CMK (cell line): ENCODE measurements around the gene PPP3R2.
"Not testable (repeated sequence)": the region's sequence is repeated elsewhere in the genome, so short reads cannot be mapped to it uniquely, and the experiment has no call there.

Source experiments
- DNase-seq: peaks from one replicate; pipeline ENCODE4 v3.0.0-alpha.2; 2010; ENCODE audit warnings: low read depth

The PPP3R2 gene, protein sequence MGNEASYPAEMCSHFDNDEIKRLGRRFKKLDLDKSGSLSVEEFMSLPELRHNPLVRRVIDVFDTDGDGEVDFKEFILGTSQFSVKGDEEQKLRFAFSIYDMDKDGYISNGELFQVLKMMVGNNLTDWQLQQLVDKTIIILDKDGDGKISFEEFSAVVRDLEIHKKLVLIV

DNA sequence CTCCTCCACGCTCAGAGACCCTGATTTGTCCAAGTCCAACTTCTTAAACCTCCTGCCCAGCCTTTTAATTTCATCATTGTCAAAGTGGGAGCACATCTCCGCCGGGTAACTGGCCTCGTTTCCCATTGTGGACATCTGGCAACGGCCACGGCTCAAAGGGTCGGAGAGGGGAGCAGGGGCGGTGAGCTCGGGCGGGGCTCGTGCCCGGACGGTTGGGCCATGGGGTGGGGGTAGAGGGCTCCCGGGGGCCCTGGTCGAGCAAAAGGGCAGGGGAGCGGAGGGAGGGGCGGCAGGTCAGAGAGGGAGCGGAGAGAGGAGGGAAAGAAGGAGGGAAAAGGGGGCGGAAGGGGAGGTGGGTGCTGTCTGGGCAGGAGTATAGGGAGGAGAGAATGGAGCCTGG is at the start of gene PPP3R2:
Gene PPP3R2, minus strand, starts transcription at position 174 of the 400 bp plus-strand sequence. Its CDS starts 48 bp downstream, at position 126.
- no peak for DNase-seq

DNA sequence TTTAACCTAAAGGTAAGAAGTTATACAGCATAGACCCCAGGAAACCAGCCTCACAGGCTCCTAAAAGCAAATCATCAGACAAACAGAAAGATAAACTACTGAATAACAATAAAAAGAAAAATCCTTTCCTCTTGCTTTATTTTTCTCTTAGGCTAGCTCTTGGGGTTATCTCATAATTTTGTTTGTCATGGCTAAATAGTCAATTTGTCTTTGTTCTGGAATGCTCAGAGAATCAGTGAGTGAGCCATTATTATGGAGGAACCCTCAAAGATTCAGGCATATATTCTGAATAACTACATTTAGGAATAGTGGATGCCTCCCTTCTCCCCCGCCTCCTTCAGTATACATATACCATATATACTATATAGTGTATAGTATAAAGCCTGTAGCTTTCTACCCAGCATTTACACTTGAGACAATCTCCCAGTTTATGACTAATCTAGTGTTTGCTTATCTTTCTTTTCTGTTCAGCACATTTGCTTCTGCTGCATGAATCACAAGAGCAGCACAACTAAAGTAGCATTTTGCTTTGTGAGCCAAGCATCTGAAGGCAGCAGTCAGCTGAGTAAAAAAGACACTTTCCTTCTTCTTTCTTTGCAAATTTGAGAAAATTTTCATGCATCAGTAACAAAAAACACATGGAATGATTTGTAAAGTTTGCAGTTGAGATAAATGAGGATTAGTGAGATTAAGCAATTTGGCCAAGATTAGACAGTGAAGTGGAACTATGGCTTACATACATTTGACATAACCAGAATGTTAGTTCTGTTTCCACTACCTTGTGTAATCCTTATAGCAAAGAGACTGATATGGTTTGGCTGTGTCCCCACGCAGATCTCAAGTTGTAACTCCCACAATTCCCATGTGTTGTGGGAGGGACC is 45.3 kb upstream of the PPP3R2 start:
- no peak for DNase-seq

DNA sequence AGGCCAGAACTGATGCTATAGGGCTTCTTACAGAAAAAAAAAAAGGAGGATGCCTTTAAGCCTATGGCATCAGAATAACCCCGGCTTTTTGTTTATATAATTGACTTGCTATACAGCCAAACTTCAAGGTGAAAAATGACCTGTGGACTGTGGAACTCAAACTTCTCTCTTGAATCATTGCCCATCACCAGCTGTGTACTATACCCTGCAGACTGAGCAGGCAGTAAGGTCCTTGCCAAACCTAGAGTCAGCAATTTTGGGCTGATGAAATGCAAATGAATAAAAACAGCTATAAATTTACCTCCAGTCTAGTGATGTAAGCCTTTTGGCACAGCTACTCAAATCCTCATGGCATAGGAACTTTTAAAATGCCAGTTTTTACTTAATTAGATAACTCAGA is 44.5 kb upstream of the PPP3R2 start:
- DNase-seq, result no peak

DNA sequence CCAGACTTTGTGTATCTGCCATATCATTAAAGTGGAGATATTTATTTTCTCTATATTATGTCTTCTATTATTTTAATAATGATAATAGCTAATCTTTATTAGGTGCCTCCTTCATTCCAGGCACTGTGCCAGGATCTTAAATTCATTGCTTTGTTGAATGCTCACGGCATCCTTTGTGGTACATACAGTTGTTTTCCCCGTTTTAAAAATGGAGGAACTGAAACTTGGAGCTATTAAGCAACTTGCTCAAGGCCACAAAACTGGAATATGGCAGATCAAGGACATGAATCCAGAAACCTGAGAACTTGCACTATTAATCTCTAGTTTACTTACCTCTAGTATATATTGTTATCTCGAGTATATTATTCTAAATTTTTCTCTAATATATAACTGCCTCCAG is 41.5 kb upstream of the PPP3R2 start:
- no peak for DNase-seq

DNA sequence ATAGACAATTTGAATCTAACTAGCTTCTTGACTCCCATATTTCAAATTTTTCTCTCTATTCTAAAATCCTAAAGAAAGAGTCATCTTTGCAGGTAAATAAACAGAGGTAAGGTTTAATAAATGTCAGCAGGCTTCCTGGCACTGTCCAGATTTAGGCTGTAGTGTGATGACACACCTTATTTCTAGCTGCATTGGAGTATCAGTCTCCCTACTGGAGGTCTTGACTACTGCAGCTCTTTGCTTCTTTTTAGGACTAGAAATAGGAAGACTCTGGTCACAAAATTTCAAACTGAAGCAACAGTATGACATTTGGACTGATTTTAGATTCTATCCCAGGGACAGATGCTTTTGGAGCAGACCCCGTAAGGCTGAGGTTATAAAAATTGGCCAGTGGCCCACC is 40.7 kb upstream of the PPP3R2 start:
- DNase-seq, result no peak

DNA sequence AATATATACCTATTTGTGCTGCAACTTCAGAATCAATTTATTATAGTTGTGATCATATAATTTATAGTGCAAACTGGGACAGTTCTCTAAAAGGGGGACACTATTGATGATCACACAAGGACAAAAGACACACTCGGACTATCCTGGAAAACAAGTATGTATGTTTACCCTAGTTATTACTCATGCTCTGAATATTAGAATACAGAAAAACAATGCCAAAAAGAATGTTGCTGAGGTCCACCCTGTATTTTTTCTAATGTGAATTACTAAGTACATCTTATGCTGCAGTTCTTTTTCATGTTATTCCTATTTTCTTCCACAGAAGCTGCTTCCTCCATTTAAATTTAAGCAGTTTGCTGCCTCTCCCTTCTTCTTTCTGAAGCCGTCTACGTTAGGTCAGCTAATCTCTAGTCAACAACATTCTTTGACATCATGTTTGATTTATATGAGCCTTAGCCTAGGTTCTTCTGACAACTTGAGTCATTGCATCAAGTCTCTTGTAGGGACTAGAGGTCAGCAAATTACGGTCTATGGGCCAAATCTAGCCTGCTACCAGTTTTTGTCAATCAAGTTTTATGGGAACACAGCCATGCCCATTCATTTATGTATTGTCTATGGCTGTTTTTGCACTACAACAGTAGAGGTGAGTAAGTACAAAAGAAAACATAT is 40.1 kb upstream of the PPP3R2 start:
- no peak for DNase-seq

DNA sequence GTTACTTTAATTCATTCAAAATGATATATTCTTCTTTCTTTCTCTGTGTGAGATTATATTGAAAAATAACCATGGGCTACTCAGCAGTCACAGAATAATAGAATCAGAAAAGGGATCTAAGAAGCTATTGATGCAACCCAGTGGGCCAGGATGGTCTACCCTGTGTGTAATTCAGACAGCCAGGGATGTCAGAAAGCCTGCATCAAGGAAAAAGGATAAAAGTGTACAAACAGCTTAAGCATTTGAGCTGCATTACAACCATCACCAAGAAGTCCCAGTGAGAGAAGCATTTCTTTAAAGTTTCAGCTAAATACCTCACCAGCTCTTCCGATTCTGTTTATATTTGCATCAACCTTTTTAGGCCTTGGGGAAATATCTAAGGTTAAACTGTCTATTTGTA is 37.8 kb upstream of the PPP3R2 start:
- DNase-seq, result no peak

DNA sequence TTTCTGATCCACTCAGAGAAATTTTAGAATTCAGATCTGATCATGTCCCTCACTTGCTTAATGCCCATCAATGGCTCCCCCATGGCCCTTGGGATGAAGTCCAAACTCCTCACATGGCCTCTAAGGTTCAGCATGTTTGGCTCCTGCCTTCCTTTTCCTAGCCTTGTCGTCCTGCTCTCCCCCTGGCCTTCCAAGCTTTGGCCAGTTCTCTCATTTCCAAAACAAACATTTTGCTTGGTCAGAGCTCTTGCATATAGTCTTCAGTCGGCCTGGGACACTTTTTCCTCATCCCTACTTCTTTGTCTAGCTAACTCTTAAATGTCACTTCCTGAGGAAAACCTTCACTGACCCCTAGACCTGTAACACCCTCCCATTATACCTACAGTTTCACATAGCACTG is 37.1 kb upstream of the PPP3R2 start:
- DNase-seq, result no peak

DNA sequence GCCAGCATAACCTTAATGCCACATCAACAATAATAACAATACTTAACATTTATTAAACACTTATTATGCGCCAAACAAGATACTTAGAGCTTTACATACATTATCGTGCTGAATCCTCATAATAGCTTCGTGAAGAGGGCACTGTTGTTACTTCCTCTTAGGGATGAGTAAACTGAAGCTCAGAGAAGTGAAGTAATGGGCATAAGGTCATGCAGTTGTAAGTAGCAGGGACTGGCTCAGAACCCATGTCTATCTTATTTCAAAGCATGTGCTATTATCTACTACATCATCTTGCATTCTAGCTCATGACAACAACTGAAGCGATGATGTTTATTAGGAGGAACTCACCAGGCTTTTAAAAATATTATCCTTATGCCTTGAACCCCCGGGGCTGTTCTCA is 34.9 kb upstream of the PPP3R2 start:
- no peak for DNase-seq

DNA sequence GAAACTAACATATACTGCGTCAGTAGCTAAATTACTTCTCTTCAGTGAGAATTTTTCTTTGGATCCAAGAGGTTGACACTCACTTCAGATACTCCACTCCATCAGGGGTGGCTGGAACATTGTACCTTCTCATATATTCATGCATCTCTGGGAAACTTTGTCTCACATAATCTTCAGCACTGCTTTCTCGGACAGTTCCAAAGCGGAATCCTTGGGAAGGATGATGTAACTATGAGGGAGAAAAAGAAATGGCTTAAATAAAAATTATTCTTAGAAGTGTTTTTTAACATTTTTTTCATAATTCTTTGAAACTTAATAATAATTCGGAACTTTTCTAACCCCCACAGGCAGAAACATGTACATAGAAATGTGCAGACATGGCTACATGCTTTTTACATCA is 33.4 kb upstream of the PPP3R2 start:
- no peak for DNase-seq

DNA sequence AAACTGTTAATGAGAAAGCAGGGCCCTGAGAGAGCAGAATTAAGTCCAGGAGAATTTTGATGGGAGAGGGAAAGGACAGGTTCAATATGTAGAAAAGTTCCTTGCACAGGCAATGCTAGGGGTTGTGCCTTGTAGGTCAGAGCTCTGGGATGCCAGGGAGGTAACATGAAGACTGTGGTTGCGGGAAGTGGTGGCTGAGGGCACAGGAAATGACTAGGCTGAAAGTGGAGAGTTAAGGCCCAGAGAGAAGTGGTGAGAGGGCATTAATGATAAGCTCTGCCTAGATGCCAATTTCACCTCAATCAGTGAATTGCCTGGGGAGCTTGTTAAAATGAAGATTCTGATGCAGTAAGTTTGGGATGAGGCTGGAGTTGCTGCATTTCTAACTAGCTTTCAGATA is 31.5 kb upstream of the PPP3R2 start:
- DNase-seq, result no peak

DNA sequence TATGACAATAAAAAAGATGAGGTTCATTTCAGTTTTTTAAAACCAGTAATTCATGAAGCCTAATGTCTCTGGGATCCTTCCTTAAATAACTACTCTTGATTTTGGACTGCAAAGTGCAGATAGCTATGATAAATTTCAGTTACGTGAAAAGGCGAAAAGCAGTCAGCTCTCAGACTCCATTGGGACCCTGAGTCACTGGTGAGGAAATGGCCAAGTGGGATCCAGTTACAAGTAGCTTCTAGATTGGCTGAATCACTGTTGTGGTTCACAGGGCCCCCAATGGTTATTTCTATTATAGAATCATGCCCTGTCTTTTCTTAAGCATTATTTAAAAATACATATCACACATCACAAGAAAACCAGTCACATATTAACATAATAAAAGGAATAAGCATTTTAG is 31.1 kb upstream of the PPP3R2 start:
- no peak for DNase-seq

DNA sequence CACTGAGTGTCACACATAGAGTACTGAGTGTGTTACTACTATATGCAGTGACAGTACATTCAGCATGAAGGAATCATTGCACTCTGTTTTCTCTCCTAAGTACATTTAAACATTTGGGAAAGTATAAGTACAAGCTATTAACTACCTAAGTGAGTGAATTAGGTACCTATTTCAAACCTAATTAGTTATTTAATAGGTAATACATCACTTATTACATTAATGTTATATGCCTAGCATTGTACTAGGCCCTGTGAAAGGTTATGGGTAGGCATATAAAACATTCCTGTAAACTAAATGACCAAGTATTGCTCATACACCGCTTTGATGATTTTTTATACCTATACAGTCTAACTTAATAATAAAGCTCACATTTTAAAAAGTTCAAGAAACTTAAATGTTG is 25.7 kb upstream of the PPP3R2 start:
- DNase-seq, result no peak

DNA sequence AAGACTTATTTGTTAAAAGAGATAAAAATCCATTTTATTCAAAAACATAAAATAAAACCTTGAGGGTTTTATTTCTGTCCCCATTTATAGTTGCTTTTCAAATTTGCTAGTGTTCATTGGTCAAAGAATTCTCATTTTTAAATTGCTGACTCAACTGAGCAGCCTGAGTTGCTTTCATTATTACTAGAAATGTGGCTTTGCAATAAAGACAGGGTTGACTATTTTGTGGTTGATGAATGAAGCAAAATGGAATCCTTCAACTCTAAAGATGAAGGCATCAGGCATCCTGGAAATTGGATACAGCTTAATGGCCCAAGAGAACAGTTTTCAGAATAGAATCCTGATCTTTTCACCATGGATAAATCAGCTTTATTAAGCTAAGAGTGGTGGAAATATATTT is 23.9 kb upstream of the PPP3R2 start:
- DNase-seq, result no peak

DNA sequence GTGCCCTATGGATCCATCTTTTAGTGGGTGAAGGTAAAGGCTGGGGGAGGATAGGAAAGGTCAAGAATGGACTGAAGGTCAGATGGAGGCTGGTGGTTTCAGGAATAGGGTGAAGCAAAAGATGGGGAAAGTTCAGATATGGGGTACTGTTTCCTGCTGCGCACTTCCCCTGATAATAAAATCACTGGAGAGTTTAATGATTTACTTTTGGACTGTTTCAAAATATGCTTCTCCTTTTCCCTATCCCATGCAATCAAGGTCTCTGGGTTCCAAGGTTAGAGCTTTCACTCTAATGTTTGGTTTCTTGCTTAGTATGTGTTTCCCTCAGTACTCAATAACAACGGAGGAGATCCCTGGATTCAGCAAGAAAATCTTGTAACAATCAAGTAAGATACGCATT is 10.8 kb upstream of the PPP3R2 start:
- DNase-seq, result no peak

DNA sequence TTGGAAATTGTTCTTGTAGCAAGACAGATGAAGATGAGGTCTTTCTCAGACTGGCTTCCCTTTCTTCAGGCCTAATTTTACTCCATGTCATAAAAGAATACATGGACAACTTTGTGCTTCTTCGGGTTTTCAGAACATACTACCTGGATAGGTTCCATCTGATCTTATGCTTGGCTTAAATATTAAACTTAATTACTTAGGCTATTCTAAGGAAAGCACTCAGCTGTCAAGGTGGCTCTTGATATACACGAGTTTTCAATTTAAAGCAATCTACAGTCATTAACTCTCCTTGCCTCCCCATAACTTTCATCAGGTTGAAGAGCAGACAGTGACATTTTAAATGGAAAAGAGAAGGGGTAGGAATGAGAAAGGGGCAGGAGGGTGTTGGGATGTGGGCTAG is 9.5 kb upstream of the PPP3R2 start:
- DNase-seq, result no peak

DNA sequence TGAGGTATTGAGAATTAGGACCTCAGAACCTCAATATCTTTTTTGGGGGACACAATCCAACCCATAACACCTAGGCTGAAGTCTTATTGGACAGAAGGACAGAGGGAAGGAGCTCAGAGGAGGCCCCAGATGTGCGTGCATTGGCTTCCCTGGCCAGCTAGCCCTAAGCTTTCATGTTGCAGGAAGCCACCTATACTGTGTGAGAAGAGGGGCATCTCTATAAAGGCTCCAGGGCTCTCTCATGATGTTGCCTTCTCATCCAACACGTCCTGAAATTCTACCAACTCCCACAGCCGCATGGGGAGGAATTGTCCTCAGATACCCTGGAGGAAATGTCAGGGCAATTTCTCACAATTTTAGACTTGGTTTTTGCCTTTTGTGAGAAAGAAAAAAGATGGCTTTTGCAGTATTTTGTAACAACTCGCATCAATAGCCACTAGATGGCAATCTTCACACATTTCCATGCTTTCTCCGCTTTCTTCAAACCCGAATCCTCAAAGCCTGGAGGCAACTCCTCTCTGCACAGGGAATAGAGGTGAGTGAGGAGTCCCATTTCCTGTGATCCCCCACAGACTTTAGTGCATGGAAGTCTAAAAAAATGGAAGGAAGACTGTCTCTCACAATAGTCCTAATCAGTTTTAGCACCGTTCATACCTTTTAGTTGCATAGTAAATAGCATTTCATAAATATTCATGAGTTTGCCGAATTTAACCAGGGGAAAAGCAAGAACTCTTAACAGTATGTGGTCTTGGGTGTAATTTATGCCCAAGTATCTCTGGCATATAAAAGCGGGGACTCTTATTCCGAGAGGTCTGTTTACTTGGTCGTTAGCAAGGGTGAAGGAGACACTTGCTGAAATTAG is 7.4 kb upstream of the PPP3R2 start:
- DNase-seq, result no peak

DNA sequence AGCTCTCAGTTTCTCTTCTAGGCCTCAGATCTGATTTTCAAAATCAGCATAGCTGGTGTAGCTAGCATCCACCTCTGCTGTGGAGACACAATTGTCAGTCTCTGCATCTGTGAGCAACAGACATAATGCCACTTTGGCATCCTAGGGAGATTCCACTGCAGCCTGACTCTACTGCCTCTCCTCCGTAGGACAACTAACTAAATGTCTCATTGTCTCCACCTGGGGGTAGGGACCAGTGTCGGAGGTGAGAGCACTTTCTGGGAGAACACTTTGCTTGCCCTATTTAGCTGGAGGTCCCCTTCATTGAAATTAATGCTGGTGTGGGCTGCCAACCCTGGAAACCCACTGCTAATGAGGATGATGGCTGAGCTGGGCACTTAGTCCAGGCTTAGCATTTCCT is 1.4 kb downstream of the PPP3R2 start:
- no peak for DNase-seq

DNA sequence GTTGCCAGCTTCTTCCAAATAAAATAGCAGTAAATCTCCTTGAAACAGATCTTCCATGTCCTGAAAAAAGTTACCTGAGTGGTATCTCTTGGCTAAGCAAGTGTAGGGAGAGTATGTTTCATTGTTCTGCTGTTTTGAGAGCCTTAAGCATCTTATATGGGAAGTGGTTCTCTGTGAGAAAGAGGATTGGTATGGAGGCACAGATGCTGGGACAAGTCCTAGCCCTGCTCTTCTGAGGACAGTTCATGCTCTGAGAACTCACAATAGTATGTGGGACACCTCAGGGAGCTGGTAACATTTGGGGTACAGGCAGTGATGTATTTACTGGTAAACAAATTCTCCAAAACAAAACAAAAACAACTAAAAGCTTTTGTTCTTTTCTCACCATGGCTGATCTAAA is 2.0 kb downstream of the PPP3R2 start:
- no peak for DNase-seq

DNA sequence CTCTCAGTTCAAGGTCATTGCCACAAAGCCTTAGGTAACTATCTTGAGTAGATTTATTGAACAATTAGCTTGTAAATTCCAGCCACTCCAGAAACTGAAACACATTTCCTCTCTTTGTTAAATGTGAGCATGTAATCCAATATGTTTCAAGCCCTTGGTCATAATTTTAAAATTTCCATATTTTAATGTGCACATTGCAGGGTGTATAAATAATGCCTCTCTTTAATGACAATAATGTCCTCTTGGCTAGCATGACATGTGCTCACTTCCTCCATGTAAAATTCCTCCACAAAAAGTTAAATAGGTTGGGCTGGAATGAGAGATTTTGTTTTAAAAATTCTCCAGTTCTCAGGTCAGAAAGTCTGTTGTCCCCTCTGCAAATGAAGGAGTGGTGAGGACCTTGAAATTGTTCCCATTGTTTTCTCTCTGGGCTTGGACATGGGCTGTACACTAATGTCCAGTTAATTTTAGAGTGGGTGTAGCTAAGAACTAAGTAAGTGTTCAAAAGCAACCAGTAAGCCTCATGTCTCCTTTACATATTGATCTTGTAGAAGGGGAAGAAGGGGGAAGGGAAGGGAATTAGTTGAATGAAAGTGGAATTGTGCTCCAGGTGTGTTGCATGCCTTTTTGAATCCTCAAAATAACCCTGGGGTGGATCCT is 2.9 kb downstream of the PPP3R2 start:
- DNase-seq, result no peak

DNA sequence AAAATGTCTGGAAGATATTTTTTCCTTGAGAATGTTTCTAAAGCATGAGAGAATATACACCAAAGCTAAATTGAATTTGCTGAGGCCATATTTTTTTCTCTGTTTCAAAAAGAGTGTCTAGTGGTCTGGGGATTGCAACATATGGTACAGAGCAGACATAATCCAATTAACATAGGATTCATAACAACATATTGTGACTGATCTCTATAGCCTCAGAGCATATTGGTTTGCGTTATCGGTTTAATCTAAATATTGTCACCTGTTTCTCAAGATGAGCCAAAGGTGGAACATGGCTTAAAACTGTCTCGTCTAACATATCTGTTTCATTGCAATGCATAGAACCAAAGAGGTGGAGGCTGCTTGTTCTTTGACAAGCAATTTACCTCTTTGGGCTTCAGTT is 3.9 kb downstream of the PPP3R2 start:
- no peak for DNase-seq

DNA sequence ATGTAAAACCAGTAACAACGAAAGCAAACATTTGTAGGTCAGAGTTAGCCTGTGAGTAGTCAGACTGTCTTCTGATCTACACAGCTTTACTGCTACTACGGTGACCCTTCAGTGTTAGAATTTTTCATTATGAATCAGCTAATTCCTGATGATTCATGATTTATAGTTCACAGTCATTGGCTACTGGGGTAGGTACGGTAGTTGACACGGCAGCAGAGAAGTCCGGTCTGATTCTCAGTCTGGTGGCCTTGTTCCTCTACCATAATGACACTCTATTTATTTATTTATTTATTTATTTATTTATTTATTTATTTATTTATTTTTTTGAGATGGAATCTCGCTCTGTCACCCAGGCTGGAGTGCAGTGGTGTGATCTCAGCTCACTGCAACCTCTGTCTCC is 4.7 kb downstream of the PPP3R2 start:
- not testable (repeated sequence) for DNase-seq
